Esophagus (tissue), 2 donors: ENCODE measurements around the gene ZNF641. TPM values are rescaled to one million over a fixed set of nuclear protein-coding genes. Genes with fewer than 3 reads are reported as not detected.

ENCODE experiments used
- H3K27ac ChIP-seq, 2 donors: one replicate each; pipeline ENCODE4 v1.5.1; 2013; ENCODE audit warnings: low read depth in 2 of 2, mild to moderate bottlenecking in 2 of 2, inconsistent platforms in 1 of 2, low read length in 1 of 2, moderate library complexity in 1 of 2
- H3K27me3 ChIP-seq, 2 donors: one replicate each; pipeline ENCODE4 v1.6.1; 2013; ENCODE audit warnings: low read length in 2 of 2, control low read depth in 1 of 2, mild to moderate bottlenecking in 1 of 2; ENCODE audit not compliant: insufficient read depth in 2 of 2, control insufficient read depth in 1 of 2
- H3K36me3 ChIP-seq, 2 donors: one replicate each; pipeline ENCODE4 v1.6.1; 2013; ENCODE audit warnings: low read length in 1 of 2; ENCODE audit not compliant: control insufficient read depth in 2 of 2, insufficient read depth in 2 of 2
- H3K4me1 ChIP-seq, 2 donors: one replicate each; pipeline ENCODE4 v1.6.1; 2013; ENCODE audit warnings: low read length in 1 of 2; ENCODE audit not compliant: control insufficient read depth in 2 of 2, insufficient read depth in 2 of 2
- H3K4me3 ChIP-seq, 2 donors: one replicate each; pipeline ENCODE4 v1.5.1; 2013; ENCODE audit warnings: low read length in 2 of 2, mild to moderate bottlenecking in 2 of 2, low read depth in 1 of 2, moderate library complexity in 1 of 2
- H3K9me3 ChIP-seq, 2 donors: one replicate each; pipeline ENCODE4 v1.6.1; 2013; ENCODE audit warnings: mild to moderate bottlenecking in 2 of 2, low read depth in 1 of 2, low read length in 1 of 2, moderate library complexity in 1 of 2; ENCODE audit not compliant: control insufficient read depth in 2 of 2, insufficient read depth in 1 of 2
- WGBS, 2 donors: extraction: QIAGEN DNeasy Blood & Tissue Kit; methylation state at CpG; one replicate each; pipeline ENCODE4 v1.1.7; 2013; 5-methylcytosine and 5-hydroxymethylcytosine counted together
- polyA plus RNA-seq, 2 donors: library from polyadenylated mRNA; stranded (reverse); fragments of 200-250 nt; gene quantifications; one replicate each; pipeline ENCODE4 v1.2.3, GENCODE V29; 2013
- donor health status: healthy with polysubstance abuse.
- donor health status: Bipolar disorder and iron deficiency.

ZNF641 gene
- polyA plus RNA-seq, 2 donors, result 3.0 to 3.4 TPM

DNA sequence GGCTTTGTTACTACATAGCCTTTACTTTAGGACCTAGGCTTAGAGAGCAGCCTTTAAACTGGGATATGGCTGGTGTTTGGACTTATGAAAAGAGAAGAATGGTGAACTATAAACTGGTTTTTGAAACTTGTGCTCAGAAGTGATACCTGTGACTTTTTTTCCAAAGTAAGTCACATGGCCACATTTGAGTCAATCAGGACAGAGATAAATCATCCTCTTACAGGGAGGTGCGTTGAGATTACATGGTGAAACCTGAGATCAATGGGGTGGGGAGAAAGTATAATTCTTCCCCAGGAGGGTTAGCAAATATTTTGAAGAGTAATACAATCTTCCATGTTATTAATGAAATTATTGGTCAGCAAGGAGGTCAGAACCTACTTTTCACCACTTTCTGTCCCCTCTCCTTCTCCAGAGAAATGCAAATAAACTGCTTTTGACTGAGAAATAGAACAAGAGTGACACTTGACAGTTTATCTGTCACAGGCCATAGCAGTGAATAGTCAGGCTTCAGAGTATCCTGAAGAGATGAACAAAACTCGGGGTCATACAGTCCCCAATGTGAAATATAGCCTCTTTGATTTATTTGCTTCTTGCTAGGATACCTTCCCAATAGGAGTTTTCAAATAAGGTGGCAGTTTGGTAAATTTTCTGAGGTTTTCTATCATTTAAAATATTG, 11.1 kb upstream of the ZNF641 start:
- no peaks in the 10 kb centered on the region for H3K36me3 ChIP-seq
- H3K9me3 ChIP-seq, result no peaks in the 10 kb centered on the region
- no peak overlapping the region for H3K27ac ChIP-seq
- no peak overlapping the region for H3K4me3 ChIP-seq
- no peaks in the 10 kb centered on the region for H3K27me3 ChIP-seq
- WGBS, 2 donors, result 75 to 79% methylated on average over 2 of the region's 2 CpGs
- no peaks in the 10 kb centered on the region for H3K4me1 ChIP-seq

DNA sequence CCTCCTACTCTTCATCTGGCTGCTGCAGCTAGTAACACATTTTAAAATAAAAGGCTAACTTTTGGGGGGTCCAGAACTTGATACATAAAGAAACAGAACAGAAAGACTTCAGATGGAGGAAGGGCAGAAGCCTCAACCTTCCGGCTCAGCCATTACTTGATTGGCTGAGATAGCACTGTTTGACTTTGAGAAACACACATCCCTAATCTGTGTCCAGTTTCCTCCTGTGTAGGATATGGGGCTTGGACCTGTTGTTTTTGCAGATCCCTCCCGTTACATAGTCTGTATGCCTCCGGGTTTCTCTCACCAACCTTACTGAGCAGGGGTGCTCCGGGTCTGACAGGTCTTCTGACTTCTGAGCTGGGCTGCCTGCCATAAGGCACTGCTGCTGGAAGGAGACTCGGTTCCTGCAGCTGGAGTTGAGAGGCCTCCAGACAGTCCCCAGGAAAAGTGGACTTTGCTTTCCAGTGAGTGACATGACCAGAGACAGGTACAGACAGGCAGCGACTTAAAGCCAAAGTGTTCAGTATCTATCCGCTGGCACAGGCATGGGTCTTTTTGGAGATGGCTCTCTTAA, 8.3 kb upstream of the ZNF641 start:
- Histone ChIP-seq H3K27me3 (no peaks in the 10 kb centered on the region), H3K9me3 (no peaks in the 10 kb centered on the region), H3K4me3 (no peak overlapping the region), H3K27ac (no peak overlapping the region), H3K4me1 (no peaks in the 10 kb centered on the region), H3K36me3 (no peaks in the 10 kb centered on the region)
- 45 to 64% methylated on average over 7 of the region's 7 CpGs for WGBS, 2 donors

DNA sequence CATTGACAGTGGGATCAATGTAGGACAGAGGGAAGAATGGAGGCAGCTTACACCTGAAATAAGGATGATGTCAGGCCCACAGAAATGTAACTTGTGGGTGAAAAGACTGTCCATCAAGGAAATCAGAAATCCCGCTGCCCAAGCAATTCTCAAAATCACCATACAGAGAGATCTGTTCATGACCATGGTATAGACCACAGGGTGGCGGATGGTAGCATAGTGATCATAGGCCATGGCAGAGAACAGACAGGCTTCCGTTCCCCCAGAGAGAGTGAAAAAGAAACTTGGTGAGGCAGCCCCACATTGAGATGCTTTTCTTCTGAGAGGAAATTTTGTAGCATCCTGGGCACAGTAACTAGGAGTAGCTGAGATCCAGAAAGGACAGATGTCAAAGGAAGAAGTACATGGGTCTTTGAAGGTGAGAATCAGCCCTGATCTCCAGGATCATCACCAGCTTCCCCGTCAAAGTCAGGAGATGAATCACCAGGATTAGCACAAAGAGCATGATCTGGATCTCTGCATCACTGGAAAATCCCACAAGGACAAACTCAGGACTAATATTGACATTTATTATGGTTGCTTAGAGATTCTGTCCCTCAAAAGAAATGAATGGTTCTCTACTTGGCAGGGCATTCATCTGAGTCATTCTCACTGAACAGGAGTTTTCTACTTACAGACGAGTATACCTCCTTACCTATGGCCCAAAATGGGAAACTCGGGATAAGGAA, 5.5 kb upstream of the ZNF641 start:
- no peak overlapping the region for H3K27ac ChIP-seq
- 62 to 77% methylated on average over 6 of the region's 6 CpGs for WGBS, 2 donors
- no peaks in the 10 kb centered on the region for H3K9me3 ChIP-seq
- no peaks in the 10 kb centered on the region for H3K4me1 ChIP-seq
- no peaks in the 10 kb centered on the region for H3K36me3 ChIP-seq
- no peak overlapping the region for H3K4me3 ChIP-seq
- no peaks in the 10 kb centered on the region for H3K27me3 ChIP-seq

DNA sequence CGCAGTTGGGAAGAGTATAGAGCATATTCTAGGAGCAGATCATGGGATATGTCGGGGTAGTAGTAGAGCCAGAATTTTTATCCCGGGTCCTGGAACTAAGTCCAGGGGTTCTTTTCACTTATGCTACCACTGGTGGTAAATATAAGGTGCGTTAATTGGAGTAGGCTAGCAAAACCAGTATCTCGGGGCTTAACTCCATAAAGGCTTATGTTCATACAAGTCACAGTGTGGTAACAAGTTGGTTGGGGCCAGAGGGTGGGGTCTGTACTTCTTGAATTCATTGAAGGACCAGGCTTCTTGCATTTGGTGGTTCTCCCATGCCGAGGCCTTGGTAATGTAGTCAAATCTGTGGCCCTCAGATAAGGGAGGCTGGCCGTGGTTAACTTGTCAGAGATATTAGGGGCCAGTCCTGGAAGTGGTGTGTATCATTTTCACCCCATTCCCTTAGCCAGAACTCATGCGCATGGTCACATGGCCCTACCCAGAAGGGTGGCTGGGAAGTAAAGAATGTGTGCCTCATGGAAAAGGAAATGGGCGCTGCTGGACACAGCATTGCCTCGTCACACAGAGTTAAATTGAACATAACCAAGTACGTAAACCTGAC, 1.5 kb upstream of the ZNF641 start:
- H3K4me3 ChIP-seq, result no peak overlapping the region
- peaks cover 2 to 5% of the 10 kb centered on the region in 2 donors for H3K36me3 ChIP-seq
- H3K27ac ChIP-seq, result no peak overlapping the region
- no peaks in the 10 kb centered on the region for H3K4me1 ChIP-seq
- no peaks in the 10 kb centered on the region for H3K9me3 ChIP-seq
- H3K27me3 ChIP-seq, result no peaks in the 10 kb centered on the region
- 83 to 92% methylated on average over 11 of the region's 11 CpGs for WGBS, 2 donors

DNA sequence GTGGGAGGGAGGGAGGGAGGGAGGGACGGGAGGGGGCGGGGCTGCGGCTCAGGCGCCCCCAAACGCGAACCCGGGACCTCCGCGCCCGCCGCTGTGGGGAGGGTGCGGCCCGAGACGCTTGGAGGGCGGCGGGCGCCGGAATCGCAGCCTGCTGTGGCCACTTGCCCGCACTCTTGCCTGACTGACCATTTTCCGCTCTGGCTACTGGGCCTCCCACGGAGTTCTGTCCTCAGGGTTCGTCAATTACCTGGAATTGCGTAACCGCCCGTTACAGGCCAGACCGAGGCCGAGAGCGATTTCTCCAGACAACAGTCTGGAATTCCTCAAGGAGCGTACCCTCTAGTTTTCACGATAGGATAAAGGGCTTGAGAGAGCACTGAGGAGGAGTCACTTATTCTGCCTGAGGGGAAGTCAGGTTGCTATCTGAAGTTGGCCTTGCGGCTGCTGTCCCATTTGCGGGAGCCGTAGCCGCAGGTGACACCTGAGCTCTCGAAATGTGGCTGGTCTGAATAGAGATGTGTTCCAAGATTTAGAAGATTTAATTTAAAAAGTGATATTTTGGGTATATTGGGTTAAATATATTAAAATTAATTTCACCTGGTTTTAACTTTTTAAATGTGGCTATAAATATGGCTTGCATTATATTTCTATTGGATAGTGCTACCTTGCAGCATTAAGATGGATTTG, 446 bp upstream of the ZNF641 start:
- no peaks in the 10 kb centered on the region for H3K27me3 ChIP-seq
- H3K36me3 ChIP-seq, result peaks cover 5% of the 10 kb centered on the region in 2 donors
- peak overlapping the region; percentile 92 for H3K27ac ChIP-seq
- H3K9me3 ChIP-seq, result no peaks in the 10 kb centered on the region
- H3K4me3 ChIP-seq, result peak overlapping the region; percentile 69 to 82
- 2% methylated on average over 29 to 36 of the region's 36 CpGs for WGBS, 2 donors
- no peaks in the 10 kb centered on the region for H3K4me1 ChIP-seq

DNA sequence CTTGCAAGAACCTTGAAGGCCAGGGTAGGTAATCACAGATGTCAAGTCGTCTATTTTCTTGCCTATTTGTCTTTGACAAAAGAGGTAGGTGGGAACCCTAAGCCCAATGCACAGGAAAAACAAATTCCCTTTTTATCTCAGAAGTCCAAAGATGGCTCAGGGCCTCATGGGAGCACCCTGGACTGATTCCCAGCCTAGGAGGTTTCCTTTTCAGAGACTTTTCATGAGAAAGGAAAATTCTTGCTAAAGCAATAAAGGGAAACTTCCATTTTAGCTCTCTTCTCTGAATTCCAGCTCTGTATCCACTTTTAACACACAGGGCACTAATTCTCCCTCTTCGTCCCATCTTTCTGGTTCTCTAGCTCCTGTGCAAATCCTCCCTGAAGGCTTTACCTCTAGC, 1.2 kb downstream of the ZNF641 start:
- peak overlapping the region; percentile 92 to 94 for H3K27ac ChIP-seq
- H3K27me3 ChIP-seq, result no peaks in the 10 kb centered on the region
- H3K4me3 ChIP-seq, result no peak overlapping the region
- no peaks in the 10 kb centered on the region for H3K4me1 ChIP-seq
- H3K36me3 ChIP-seq, result peaks cover 8 to 9% of the 10 kb centered on the region in 2 donors
- WGBS, 2 donors, result 32 to 42% methylated on average over 2 of the region's 2 CpGs
- no peaks in the 10 kb centered on the region for H3K9me3 ChIP-seq

DNA sequence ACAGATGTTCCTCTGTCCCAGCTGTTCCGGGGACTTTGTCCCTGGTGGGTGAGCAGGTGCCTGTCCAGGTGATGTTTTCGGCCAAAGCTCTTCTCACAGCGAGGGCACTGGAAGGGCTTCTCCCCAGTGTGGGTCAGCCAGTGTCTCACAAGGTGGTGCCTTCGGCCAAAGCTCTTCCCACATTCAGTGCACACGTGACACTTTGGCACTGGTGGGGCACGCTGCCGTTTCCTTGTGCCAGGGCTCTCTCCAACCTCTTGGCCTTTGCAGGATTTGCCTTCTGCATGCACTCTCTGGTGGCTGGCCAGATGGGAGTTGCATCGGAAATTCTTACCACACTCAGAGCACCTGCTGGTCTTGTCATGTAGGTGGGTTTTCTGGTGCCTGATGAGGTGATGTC, 7.7 kb downstream of the ZNF641 start:
- Histone ChIP-seq H3K27ac (no peak overlapping the region), H3K9me3 (no peaks in the 10 kb centered on the region), H3K27me3 (no peaks in the 10 kb centered on the region), H3K4me1 (no peaks in the 10 kb centered on the region), H3K4me3 (no peak overlapping the region), H3K36me3 (peaks cover 21 to 23% of the 10 kb centered on the region in 2 donors)
- 96% methylated on average over 8 of the region's 8 CpGs for WGBS, 2 donors

DNA sequence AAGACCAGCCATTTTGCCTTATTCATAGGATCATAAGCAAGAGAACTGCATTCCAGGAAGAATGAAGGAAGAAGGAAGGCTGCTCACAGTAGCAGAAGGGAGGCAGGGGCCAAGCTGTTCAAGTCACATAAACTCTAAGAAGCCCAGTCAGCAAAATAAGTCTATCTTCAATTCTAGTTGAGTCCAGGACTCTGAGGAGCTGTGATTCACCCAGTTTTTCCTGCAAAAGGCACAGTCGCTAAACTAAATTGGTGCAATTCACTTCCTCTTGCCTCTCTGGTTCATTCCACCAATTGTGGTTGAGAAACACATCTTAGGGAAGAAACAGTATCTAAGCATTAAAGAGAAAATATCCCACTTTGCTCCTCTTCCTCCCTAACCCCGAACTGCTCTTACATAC, 9.8 kb downstream of the ZNF641 start:
- H3K27me3 ChIP-seq, result no peaks in the 10 kb centered on the region
- H3K27ac ChIP-seq, result no peak overlapping the region
- no peak overlapping the region for H3K4me3 ChIP-seq
- peaks cover 16 to 18% of the 10 kb centered on the region in 2 donors for H3K36me3 ChIP-seq
- no peaks in the 10 kb centered on the region for H3K4me1 ChIP-seq
- H3K9me3 ChIP-seq, result no peaks in the 10 kb centered on the region
- WGBS, 2 donors, result 89 to 94% methylated on average over 2 of the region's 2 CpGs

DNA sequence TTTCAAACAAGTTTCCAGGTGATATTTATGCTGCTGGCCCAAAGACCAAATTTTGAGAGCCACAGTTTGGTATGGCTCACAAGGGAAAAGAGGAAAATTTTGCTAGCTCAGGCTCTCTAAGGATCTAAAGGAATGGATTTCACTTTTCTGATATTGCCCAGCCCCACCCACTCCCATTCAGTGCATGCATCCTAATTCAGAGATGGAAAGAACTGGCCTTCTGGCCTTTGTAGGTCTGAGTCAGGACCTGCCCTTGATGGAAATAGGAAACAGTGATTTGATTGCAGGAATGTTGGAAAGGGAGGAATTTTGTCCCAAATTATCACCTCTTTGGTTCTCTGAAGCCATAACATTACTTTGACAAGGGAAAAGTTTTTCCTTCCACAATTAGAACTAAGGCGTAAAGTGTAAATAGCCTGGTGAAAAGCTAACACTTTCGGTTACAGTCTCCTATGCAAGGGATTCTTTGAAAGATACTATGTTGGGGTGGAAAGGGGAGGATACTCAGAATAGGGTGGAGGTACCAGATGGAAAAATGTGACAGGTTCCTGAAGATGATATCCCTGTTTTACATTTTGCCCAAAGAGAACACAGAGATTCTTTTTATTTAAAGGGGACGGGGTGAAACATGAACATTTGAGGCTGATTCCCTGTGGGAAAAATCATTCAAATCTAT, 11.1 kb downstream of the ZNF641 start:
- Histone ChIP-seq H3K4me3 (no peak overlapping the region), H3K27ac (no peak overlapping the region), H3K4me1 (no peaks in the 10 kb centered on the region), H3K36me3 (peaks cover 12 to 15% of the 10 kb centered on the region in 2 donors), H3K27me3 (no peaks in the 10 kb centered on the region), H3K9me3 (no peaks in the 10 kb centered on the region)
- WGBS, 2 donors, result 93 to 95% methylated on average over 3 of the region's 3 CpGs
